Measurements from ENCODE around the gene CHAC1.

The CHAC1 gene

GRCh38 chr15:40986820-40987219, 33.5 kb downstream of the CHAC1 start:
- no peak for DNase-seq (ENCODE audit: low read depth)

- no peak for DNase-seq (ENCODE audit: low read depth)
These were observed 34.9 kb downstream of the CHAC1 start for GRCh38 chr15:40988156-40988555.

- no peak for DNase-seq (ENCODE audit: low read depth)
These were observed 36.8 kb downstream of the CHAC1 start for GRCh38 chr15:40990080-40990479.

GRCh38 chr15:40990789-40991188, 37.5 kb downstream of the CHAC1 start:
- DNase-seq (ENCODE audit: low read depth), result no peak

GRCh38 chr15:40991355-40991754, 38.1 kb downstream of the CHAC1 start:
- DNase-seq (ENCODE audit: low read depth), result no peak

- no peak for DNase-seq (ENCODE audit: low read depth)
These were observed 39.0 kb downstream of the CHAC1 start for GRCh38 chr15:40992241-40992741.

GRCh38 chr15:40992825-40993224, 39.6 kb downstream of the CHAC1 start:
- DNase-seq (ENCODE audit: low read depth), result no peak

GRCh38 chr15:40995656-40996055, 42.4 kb downstream of the CHAC1 start:
- no peak for DNase-seq (ENCODE audit: low read depth)

- DNase-seq (ENCODE audit: low read depth), result no peak
These were observed 45.9 kb downstream of the CHAC1 start for GRCh38 chr15:40999190-40999589.

- no peak for DNase-seq (ENCODE audit: low read depth)
These were observed 48.4 kb downstream of the CHAC1 start for GRCh38 chr15:41001524-41002214.

GRCh38 chr15:41004490-41004889, 51.2 kb downstream of the CHAC1 start:
- DNase-seq (ENCODE audit: low read depth), result no peak
